Retina (tissue), 1 donor: ENCODE measurements around the gene CEP350.
"Not testable (repeated sequence)": the region's sequence is repeated elsewhere in the genome, so short reads cannot be mapped to it uniquely, and the experiment has no call there.

Experiments
- DNase-seq: peaks from one replicate; pipeline ENCODE4 v3.0.0-alpha.2; 2016

CEP350 gene

DNA sequence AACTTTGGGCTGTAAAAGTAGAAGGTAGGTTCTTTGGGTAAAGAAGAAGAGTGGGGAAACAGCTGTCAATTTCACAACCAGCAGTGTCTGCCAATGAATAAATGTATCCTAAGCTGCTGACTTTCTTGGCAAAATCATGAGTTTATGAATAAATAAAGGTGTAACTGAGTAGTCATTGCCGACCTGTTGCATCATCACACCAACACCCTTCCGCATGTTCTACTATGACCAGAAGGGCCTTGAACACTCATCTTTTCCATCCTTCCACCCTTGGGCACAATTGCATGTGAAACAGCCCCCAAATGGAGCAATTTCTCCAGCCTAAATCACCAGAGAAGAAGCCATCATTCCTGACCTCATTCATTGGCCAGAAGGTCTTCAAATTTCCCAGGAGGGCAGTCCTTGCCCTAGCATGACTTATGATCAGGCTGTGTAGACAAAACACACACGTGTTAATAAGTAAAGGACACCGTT is 168.9 kb downstream of the CEP350 start:
- no peak for DNase-seq

GRCh38 chr1:180130651-180131050 is 176.0 kb downstream of the CEP350 start:
- no peak for DNase-seq

GRCh38 chr1:180131510-180131909 is 176.9 kb downstream of the CEP350 start:
- DNase-seq = no peak

GRCh38 chr1:180133193-180133592 is 178.6 kb downstream of the CEP350 start:
- no peak for DNase-seq

- not testable (repeated sequence) for DNase-seq
Observed at GRCh38 chr1:180133688-180134087, 179.1 kb downstream of the CEP350 start.

DNA sequence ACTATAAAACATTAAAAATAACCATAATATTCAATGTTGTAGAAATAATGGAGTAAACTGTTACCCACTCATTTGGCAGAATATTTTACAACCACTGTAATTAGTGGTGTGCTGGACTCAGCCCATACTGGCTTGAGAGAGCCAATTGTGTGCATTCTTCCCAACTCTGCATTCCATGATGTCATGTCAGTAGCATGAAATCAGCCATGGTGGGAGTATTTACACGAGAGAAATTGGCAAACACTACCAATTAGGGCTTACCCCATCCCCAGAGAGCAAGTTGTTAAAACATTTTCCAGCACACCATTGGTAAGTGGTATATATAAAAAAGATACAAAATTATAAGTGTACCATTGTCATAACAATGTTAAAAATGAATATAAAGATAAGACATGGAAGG is 180.9 kb downstream of the CEP350 start:
- no peak for DNase-seq

- no peak for DNase-seq
Observed at GRCh38 chr1:180136331-180136967, 181.8 kb downstream of the CEP350 start.

- DNase-seq = no peak
Observed at GRCh38 chr1:180136968-180137356, 182.4 kb downstream of the CEP350 start.

DNA sequence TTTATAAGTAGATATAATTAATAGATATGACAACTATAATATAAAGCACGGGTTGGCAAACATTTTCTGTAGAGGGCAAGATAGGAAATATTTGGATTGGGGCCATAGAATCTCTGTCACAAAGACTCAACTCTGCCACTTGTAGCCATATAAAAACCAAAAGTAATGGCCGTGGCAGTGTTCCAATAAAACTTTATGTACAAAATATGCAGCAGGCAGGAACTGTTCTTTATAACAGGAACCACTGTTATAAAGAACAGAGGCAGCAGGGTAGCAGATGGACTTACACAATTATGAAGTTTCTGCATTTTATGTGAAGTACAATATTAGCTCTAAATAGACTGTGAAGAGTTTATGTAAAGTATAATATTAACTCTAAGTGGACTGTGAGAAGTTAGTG is 183.2 kb downstream of the CEP350 start:
- no peak for DNase-seq

DNA sequence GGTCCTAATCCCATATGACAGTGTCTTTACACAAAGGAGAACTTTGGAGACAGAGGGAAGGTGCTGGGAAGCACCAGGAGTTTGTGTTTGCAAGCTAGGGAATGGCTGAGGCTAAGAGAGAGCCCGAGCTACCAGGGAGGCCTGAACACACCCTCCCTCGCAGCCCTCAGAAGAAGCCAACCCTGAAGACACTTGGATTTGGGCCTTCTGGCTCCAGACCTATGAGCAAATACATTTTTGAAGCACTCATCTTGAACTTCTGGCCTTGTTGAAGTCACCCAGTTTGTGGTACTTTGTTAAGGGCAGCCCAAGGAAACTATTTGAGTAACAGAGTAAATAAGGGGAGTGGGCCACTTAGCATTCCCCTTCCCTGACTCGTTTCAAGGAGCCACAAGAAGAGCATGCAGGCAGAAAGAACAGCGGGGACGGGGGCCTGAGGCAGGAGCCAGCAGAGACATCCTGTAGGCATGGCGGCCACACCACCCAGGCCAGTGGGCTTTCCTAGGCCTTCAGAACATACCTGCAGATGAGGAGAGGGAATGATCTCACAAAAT is 186.8 kb downstream of the CEP350 start:
- DNase-seq = no peak

DNA sequence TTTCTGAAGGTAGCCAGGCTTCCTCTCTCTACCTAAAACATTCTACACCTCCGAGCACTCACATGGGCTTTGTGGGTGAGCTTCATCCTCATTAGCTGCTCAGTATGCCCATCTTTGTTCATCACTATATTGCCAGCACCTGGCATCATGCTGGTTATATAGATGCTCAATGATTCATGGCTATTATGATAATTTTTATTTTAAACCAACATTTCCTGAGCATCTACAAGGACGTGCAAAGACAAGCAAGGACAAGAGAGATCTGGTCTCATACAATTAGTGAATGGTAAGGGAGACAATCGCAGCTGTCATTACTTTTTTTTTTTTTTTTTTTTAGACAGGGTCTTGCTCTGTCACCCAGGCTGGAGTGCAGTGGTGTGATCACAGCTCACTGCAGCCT is 188.7 kb downstream of the CEP350 start:
- no peak for DNase-seq

GRCh38 chr1:180144659-180145357 is 190.2 kb downstream of the CEP350 start:
- DNase-seq = no peak

GRCh38 chr1:180145446-180145845 is 190.8 kb downstream of the CEP350 start:
- DNase-seq = no peak

DNA sequence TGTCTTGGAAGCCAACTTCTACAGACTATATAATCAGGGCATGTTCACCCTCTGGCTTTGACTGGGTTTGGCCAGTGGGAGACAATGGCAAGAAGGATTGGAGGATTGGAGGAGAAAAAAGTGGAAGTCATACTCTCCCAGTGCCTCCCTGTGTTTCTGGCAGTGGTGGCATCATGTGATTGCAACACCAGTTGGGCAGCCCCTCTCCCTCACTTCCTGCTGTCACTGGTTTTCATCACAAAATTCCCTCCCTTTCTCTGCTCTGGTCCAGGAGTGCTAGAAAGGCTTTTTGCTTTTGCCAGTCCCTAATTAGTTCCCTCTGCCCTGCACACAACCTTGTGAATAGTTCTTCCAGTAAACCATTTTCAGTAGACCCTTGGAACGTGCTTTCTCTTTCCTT is 196.4 kb downstream of the CEP350 start:
- no peak for DNase-seq

DNA sequence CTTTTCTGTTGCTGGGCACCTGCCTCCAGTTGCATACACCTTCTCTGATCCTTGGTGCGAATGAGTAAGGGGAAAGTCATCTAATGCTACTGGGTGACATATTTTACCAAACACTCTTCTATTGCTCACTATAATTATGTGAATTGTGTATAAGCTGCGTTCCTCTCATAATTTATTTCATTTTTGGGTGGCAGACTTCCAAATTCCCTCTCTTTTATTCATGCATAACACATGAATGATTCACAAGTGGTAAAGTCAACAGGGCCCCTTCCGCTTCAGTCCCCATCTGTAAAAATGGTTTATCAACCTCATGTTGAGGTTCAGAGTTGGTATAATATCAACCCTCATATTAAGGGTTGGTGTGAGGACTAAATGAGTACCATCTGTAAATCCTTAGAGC is 196.9 kb downstream of the CEP350 start:
- no peak for DNase-seq

GRCh38 chr1:180152588-180152987 is 198.0 kb downstream of the CEP350 start:
- DNase-seq = no peak

GRCh38 chr1:180153032-180153431 is 198.4 kb downstream of the CEP350 start:
- no peak for DNase-seq

GRCh38 chr1:180154003-180154324 is 199.4 kb downstream of the CEP350 start:
- no peak for DNase-seq

DNA sequence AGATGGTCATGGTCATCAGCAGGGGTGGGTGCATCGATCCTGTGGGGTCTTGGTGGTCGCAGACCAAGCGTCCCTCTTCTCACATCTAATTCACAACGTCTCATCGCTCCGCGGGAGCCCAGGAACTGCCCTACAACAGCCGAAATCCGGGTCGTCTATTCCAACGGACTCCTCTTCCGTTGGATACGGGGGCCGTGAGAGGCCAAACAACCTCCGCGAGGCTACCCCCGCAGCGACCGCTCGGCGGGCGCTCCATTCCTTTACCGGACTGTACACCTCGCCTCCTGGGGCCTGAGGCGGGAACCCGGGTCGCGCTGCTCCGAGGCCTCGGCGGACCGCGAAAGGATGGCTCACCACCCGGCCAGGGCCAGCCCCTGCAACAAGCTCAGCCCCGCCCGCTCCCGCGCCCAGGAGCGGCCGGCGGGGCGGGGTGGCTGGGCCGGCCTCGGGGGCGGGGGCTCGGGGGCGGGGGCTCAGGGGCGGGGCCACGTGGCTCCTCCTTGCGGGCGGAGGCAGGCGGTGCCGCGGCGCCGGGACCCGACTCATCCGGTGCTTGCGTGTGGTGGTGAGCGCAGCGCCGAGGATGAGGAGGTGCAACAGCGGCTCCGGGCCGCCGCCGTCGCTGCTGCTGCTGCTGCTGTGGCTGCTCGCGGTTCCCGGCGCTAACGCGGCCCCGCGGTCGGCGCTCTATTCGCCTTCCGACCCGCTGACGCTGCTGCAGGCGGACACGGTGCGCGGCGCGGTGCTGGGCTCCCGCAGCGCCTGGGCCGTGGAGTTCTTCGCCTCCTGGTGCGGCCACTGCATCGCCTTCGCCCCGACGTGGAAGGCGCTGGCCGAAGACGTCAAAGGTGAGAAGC is 199.9 kb downstream of the CEP350 start, which contains the start of gene QSOX1:
Gene QSOX1, plus strand, starts transcription at position 545 of the 857 bp plus-strand sequence. Its CDS starts 39 bp downstream, at position 584.
- DNase-seq = peak; percentile 95

DNA sequence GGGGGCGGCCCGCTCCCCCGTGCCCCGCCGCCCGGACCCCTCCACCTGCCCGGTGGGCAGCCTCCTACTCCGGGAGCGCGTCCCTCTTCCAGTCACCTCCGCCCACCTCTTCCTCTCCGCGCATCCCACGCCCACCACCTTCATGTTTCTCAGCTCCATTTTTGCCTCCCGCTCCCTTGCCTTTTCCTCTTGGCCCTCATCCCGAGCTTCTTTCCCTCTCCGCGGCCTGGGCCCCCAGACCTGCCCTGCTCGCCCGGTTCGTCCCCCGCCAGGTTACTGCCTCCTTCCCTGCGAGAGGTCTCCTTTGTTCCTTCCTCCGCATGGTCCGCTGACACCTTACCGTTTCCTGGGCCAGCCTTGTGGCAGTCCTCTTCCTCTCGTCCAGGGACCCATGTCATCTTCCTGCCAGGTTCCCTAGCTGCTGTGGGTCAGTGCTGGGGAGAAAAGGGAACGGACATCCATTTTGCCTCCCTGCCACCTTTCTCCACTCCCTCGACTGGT is 200.6 kb downstream of the CEP350 start:
- DNase-seq = no peak

DNA sequence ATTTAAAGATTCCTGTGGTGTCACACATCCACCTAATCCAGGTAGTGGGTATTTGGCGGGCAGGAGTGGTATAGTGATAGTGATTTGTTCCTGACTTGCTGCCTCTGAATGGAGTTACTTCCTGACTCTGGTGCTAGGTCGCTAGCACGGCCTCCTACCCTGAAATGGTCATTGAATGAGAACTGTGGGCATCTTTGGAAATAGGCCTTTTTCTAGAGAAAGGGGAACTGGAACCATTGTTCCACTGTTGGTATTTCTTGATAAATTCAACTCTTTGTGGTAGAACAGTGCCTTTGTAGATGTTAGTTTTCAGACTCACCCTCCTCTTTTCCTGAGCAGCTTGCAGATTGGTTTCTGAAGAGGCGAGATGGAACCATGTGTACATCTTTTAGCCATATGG is 201.6 kb downstream of the CEP350 start:
- DNase-seq = no peak

- DNase-seq = no peak
Observed at GRCh38 chr1:180156631-180157091, 202.1 kb downstream of the CEP350 start.

- DNase-seq = no peak
Observed at GRCh38 chr1:180157108-180157507, 202.5 kb downstream of the CEP350 start.
